Parathyroid adenoma (tissue), 2 donors: Measurements from ENCODE around the gene CRAMP1.

Experiments used
- H2AFZ ChIP-seq: fragments of 300-600 bp; sonication (generic); one replicate; pipeline ENCODE4 v1.7.0; 2017; ENCODE audit warnings: antibody characterized with exemption, mild to moderate bottlenecking
- H3K27ac ChIP-seq: fragments of 300-600 bp; sonication (generic); one replicate; pipeline ENCODE4 v1.7.0; 2017
- H3K27me3 ChIP-seq: fragments of 300-600 bp; sonication (generic); one replicate; pipeline ENCODE4 v1.7.0; 2017; ENCODE audit warnings: low read length; ENCODE audit not compliant: control insufficient read depth, insufficient read depth
- H3K36me3 ChIP-seq: fragments of 300-600 bp; sonication (generic); one replicate; pipeline ENCODE4 v1.7.0; 2017; ENCODE audit warnings: low read length; ENCODE audit not compliant: control insufficient read depth, insufficient read depth
- H3K4me1 ChIP-seq: fragments of 300-600 bp; sonication (generic); one replicate; pipeline ENCODE4 v1.7.0; 2017; ENCODE audit warnings: control low read depth
- H3K4me2 ChIP-seq: fragments of 300-600 bp; sonication (generic); one replicate; pipeline ENCODE4 v1.7.0; 2017; ENCODE audit warnings: low read length
- H3K4me3 ChIP-seq: fragments of 300-600 bp; sonication (generic); one replicate; pipeline ENCODE4 v1.7.0; 2017; ENCODE audit warnings: low read depth, low read length
- H3K79me2 ChIP-seq: fragments of 300-600 bp; sonication (generic); one replicate; pipeline ENCODE4 v1.7.0; 2017; ENCODE audit warnings: control low read depth
- H3K9ac ChIP-seq: fragments of 300-600 bp; sonication (generic); one replicate; pipeline ENCODE4 v1.7.0; 2017; ENCODE audit warnings: mild to moderate bottlenecking
- H3K9me3 ChIP-seq: fragments of 300-600 bp; sonication (generic); one replicate; pipeline ENCODE4 v1.7.0; 2017; ENCODE audit warnings: low read length; ENCODE audit not compliant: control insufficient read depth
- CTCF ChIP-seq: fragments of 300-600 bp; sonication (generic); IDR thresholded peaks from one replicate; pipeline ENCODE4 v1.7.0; 2017; ENCODE audit warnings: antibody characterized with exemption, mild to moderate bottlenecking
- donor health status: primary hyperparathyroidism.

Gene CRAMP1

GRCh38 chr16:1670371-1670770 is 58.2 kb downstream of the CRAMP1 start:
- Histone ChIP-seq H3K9me3 (no peaks in the 10 kb centered on the region), H3K27me3 (no peaks in the 10 kb centered on the region), H2AFZ (no peak overlapping the region), H3K4me2 (no peak overlapping the region), H3K79me2 (no peaks in the 10 kb centered on the region), H3K4me3 (no peak overlapping the region), H3K4me1 (no peaks in the 10 kb centered on the region), H3K27ac (no peak overlapping the region), H3K9ac (no peak overlapping the region), H3K36me3 (no peaks in the 10 kb centered on the region)
- TF ChIP-seq CTCF: no peak

GRCh38 chr16:1670866-1671265 is 58.7 kb downstream of the CRAMP1 start:
- Histone ChIP-seq H3K4me2 (no peak overlapping the region), H3K36me3 (no peaks in the 10 kb centered on the region)
- no peak for TF ChIP-seq CTCF

GRCh38 chr16:1673424-1674151 is 61.4 kb downstream of the CRAMP1 start:
- H3K36me3 ChIP-seq: no peaks in the 10 kb centered on the region

More at GRCh38 chr16:1670866-1671265, 58.7 kb downstream of the CRAMP1 start:
- H3K27ac ChIP-seq: no peak overlapping the region
- no peak overlapping the region for H3K9ac ChIP-seq
- H3K4me3 ChIP-seq: no peak overlapping the region
- H3K27me3 ChIP-seq: no peaks in the 10 kb centered on the region
- no peaks in the 10 kb centered on the region for H3K4me1 ChIP-seq
- no peak overlapping the region for H2AFZ ChIP-seq
- no peaks in the 10 kb centered on the region for H3K9me3 ChIP-seq
- no peaks in the 10 kb centered on the region for H3K79me2 ChIP-seq

GRCh38 chr16:1674306-1674705 is 62.1 kb downstream of the CRAMP1 start:
- no peaks in the 10 kb centered on the region for H3K9me3 ChIP-seq
- no peak overlapping the region for H3K4me3 ChIP-seq
- no peak overlapping the region for H2AFZ ChIP-seq
- no peak overlapping the region for H3K9ac ChIP-seq
- peaks cover 9% of the 10 kb centered on the region for H3K79me2 ChIP-seq
- no peaks in the 10 kb centered on the region for H3K27me3 ChIP-seq
- no peak for TF ChIP-seq CTCF
- H3K4me1 ChIP-seq: peaks cover 3% of the 10 kb centered on the region
- no peak overlapping the region for H3K4me2 ChIP-seq
- H3K27ac ChIP-seq: no peak overlapping the region
- H3K36me3 ChIP-seq: no peaks in the 10 kb centered on the region

More at GRCh38 chr16:1673424-1674151, 61.4 kb downstream of the CRAMP1 start:
- no peak for TF ChIP-seq CTCF
- no peak overlapping the region for H3K4me3 ChIP-seq
- no peak overlapping the region for H3K9ac ChIP-seq
- H3K27me3 ChIP-seq: no peaks in the 10 kb centered on the region
- no peaks in the 10 kb centered on the region for H3K4me1 ChIP-seq
- no peak overlapping the region for H3K27ac ChIP-seq
- no peak overlapping the region for H3K4me2 ChIP-seq
- H3K9me3 ChIP-seq: no peaks in the 10 kb centered on the region
- no peak overlapping the region for H2AFZ ChIP-seq
- peaks cover 2% of the 10 kb centered on the region for H3K79me2 ChIP-seq
